K562 (cell line): ENCODE results near the gene PPP1R1C. TPM values are rescaled to one million over a fixed set of nuclear protein-coding genes. Genes with fewer than 3 reads are reported as not detected.

Source experiments
- ATAC-seq: fragments of 200-7000 bp; cut with Tn5 transposase; 3 replicates; pipeline ENCODE4 v1.9.1; 2020; ENCODE audit warnings: moderate library complexity
- BruUV-seq: library from RNA; stranded (reverse); fragments of 400-500 nt; replicated peaks from 2 replicates; lab custom pipeline; 2021; lab: Mats Ljungman, UMichigan
- CTCF ChIA-PET: fragments of 300-600 bp; formaldehyde crosslinking; extraction: SDS; loops from one replicate; lab custom pipeline; 2021; ENCODE audit warnings: low intra/inter-chr PET ratio; lab: Yijun Ruan, JAX
- POLR2A ChIA-PET: fragments of 300-600, 350-650 bp; sonication (Branson Sonifier 250); formaldehyde crosslinking; extraction: SDS; loops from one replicate; lab custom pipeline; 2021; ENCODE audit warnings: antibody characterized with exemption, inconsistent platforms; lab: Yijun Ruan, JAX
- DNase-seq, 4 experiments: peaks; one replicate each; pipeline versions ENCODE4 v3.0.0 to v3.0.0-alpha.2; 2011 to 2018; ENCODE audit warnings: low spot score in 3 of 4, mixed read lengths in 3 of 4; ENCODE audit errors: extremely low read depth in 1 of 4
- FAIRE-seq: peaks from 2 replicates; lab custom pipeline; 2011; peaks lifted over from hg19 to GRCh38; lab: Jason Lieb, UNC
- H2AFZ ChIP-seq: 2 replicates; pipeline ENCODE4 v1.6.0; 2011; ENCODE audit warnings: low read depth, low read length, control low read depth, inconsistent platforms
- H3K27ac ChIP-seq: fragments of 200-600 bp; 3 replicates; pipeline ENCODE4 v1.8.0; 2011; ENCODE audit warnings: low read depth, mild to moderate bottlenecking, control low read depth, inconsistent platforms, low read length, moderate library complexity, mixed read lengths; ENCODE audit errors: extremely low read depth
- H3K27me3 ChIP-seq, 2 experiments: fragments of 300-600 bp in 1 of 2; 2 replicates in 1 of 2; 3 replicates in 1 of 2; pipeline versions ENCODE4 v1.6.0 to v1.8.0; 2011; ENCODE audit warnings: inconsistent platforms in 2 of 2, low read length in 2 of 2, mild to moderate bottlenecking in 1 of 2, mixed read lengths in 1 of 2, moderate library complexity in 1 of 2; ENCODE audit not compliant: control insufficient read depth in 2 of 2, insufficient read depth in 2 of 2
- H3K36me3 ChIP-seq: fragments of 300-600 bp; 3 replicates; pipeline ENCODE4 v1.8.0; 2011; ENCODE audit warnings: mild to moderate bottlenecking, low read length, inconsistent platforms; ENCODE audit not compliant: control insufficient read depth, insufficient read depth
- H3K4me1 ChIP-seq, 2 experiments: fragments of 200-600 bp in 1 of 2; replicated peaks in 1 of 2; 2 replicates in 1 of 2; 3 replicates in 1 of 2; pipeline versions ENCODE4 v1.5.1 to v1.8.0; 2011; ENCODE audit warnings: inconsistent platforms in 2 of 2, low read length in 2 of 2, mild to moderate bottlenecking in 1 of 2, mixed read lengths in 1 of 2, moderate library complexity in 1 of 2; ENCODE audit not compliant: control insufficient read depth in 2 of 2, insufficient read depth in 2 of 2
- H3K4me2 ChIP-seq: 2 replicates; pipeline ENCODE4 v1.6.1; 2011; ENCODE audit warnings: low read length, control low read depth, inconsistent platforms, mixed read lengths; ENCODE audit not compliant: insufficient read depth
- H3K4me3 ChIP-seq: fragments of 200-600 bp; sonication (generic), shearing (Covaris generic); 2 replicates; pipeline ENCODE4 v1.5.1; 2016; ENCODE audit warnings: control low read depth, inconsistent platforms
- H3K79me2 ChIP-seq: fragments of 200-600 bp; 3 replicates; pipeline ENCODE4 v1.8.0; 2011; ENCODE audit warnings: low read length, inconsistent platforms; ENCODE audit not compliant: control insufficient read depth, insufficient read depth
- H3K9ac ChIP-seq, 2 experiments: 2 replicates each; pipeline versions ENCODE4 v1.6.0 to v1.6.1; 2011; ENCODE audit warnings: low read depth in 2 of 2, low read length in 2 of 2, control low read depth in 1 of 2, inconsistent platforms in 1 of 2, mild to moderate bottlenecking in 1 of 2, mixed read lengths in 1 of 2; ENCODE audit not compliant: insufficient read depth in 1 of 2
- H3K9me1 ChIP-seq: one replicate; pipeline ENCODE4 v1.6.0; 2011; ENCODE audit warnings: inconsistent platforms, mild to moderate bottlenecking, low read length, moderate library complexity; ENCODE audit not compliant: control insufficient read depth, insufficient read depth
- H3K9me3 ChIP-seq: replicated peaks from 2 replicates; pipeline ENCODE4 v1.5.1; 2011; ENCODE audit warnings: low read depth, low read length, inconsistent platforms; ENCODE audit not compliant: control insufficient read depth, insufficient read depth
- H4K20me1 ChIP-seq: replicated peaks from 2 replicates; pipeline ENCODE4 v1.6.1; 2011; ENCODE audit warnings: low read length, inconsistent platforms, mixed read lengths; ENCODE audit not compliant: control insufficient read depth, insufficient read depth
- CEBPG ChIP-seq, 3 experiments: fragments of 200-800 bp in 1 of 3; sonication (Bioruptor generic) in 1 of 3; sonication (generic) in 1 of 3; formaldehyde crosslinking in 1 of 3; IDR thresholded peaks in 2 of 3; conservative IDR thresholded peaks in 1 of 3; 2 replicates each; pipeline versions ENCODE4 v1.6.1 to v1.8.0; 2016 to 2022; ENCODE audit warnings: missing compliant biosample characterization in 2 of 3, missing genetic modification characterization in 2 of 3, mild to moderate bottlenecking in 1 of 3, missing genetic modification reagents in 1 of 3
- CREM ChIP-seq: IDR thresholded peaks from 2 replicates; pipeline ENCODE4 v1.6.1; 2014; ENCODE audit warnings: antibody characterized with exemption, low read depth
- EWSR1 ChIP-seq: fragments of 450-650 bp; IDR thresholded peaks from 2 replicates; pipeline ENCODE4 v1.6.1; 2018; ENCODE audit warnings: borderline replicate concordance, mild to moderate bottlenecking, low read depth, moderate library complexity; ENCODE audit not compliant: partially characterized antibody
- HES1 ChIP-seq: fragments of 450-650 bp; IDR thresholded peaks from 2 replicates; pipeline ENCODE4 v1.6.1; 2016; ENCODE audit warnings: low read depth, mild to moderate bottlenecking, moderate library complexity
- PPARD ChIP-seq: fragments of 250-450 bp; sonication (Bioruptor Pico); IDR thresholded peaks from 2 replicates; pipeline ENCODE4 v1.8.0; 2022; ENCODE audit warnings: inconsistent platforms, mild to moderate bottlenecking, moderate library complexity
- RREB1 ChIP-seq: fragments of 250-450 bp; sonication (Bioruptor Pico); IDR thresholded peaks from 2 replicates; pipeline ENCODE4 v1.4.0; 2020
- TCF7 ChIP-seq: sonication (generic); IDR thresholded peaks from 2 replicates; pipeline ENCODE4 v1.6.1; 2016; ENCODE audit warnings: antibody characterized with exemption, borderline replicate concordance
- ZBTB17 ChIP-seq: fragments of 450-650 bp; formaldehyde crosslinking; IDR thresholded peaks from 2 replicates; pipeline ENCODE4 v1.4.0; 2020; ENCODE audit warnings: mild to moderate bottlenecking
- ZBTB2 ChIP-seq: fragments of 450-650 bp; IDR thresholded peaks from 2 replicates; pipeline ENCODE4 v1.6.1; 2016; ENCODE audit warnings: antibody characterized with exemption
- ZBTB49 ChIP-seq: sonication (generic); formaldehyde crosslinking; IDR thresholded peaks from 2 replicates; pipeline ENCODE4 v1.8.0; 2022; ENCODE audit warnings: missing genetic modification reagents, mild to moderate bottlenecking, borderline replicate concordance
- WGBS: fragments of 100-300 bp; shearing (Covaris generic); methylation state at CpG from one replicate; pipeline ENCODE4 v1.1.6; 2016; ENCODE audit warnings: low coverage, mixed read lengths; ENCODE audit not compliant: insufficient coverage; ENCODE audit errors: missing lambda C conversion rate; 5-methylcytosine and 5-hydroxymethylcytosine counted together
- in situ Hi-C: fragments of 300-500 bp; cut with MboI; formaldehyde crosslinking; loops from 4 replicates; pipeline ENCODE4 v1.15.0; 2018; ENCODE audit warnings: inconsistent platforms, mixed read lengths
- intact Hi-C: fragments of 100-400 bp; cut with micrococcal nuclease; formaldehyde crosslinking; loops from 2 replicates; pipeline ENCODE4 v1.14.2; 2022
- polyA plus RNA-seq, 8 experiments: library from polyadenylated mRNA; depleted of rRNA in 4 of 8; stranded (reverse) in 5 of 8; unstranded in 3 of 8; fragments of >200 nt; fragmentation: Nextera tagmentation in 2 of 8; fragmentation: Illumina TruSeq in 1 of 8; extraction: Ambion mirVana in 2 of 8; extraction: Trizol in 1 of 8; gene quantifications; 2 replicates each; pipeline versions ENCODE4 v1.2.1 to v1.2.3, GENCODE V29; 2011 to 2014; ENCODE audit warnings: inconsistent platforms in 1 of 8, missing spikeins in 1 of 8
- total RNA-seq, 7 experiments: library from RNA; depleted of rRNA in 6 of 7; stranded (reverse); fragments of >200 nt in 6 of 7; fragmentation: Illumina TruSeq in 2 of 7; extraction: Trizol in 2 of 7; gene quantifications; 2 replicates each; pipeline versions ENCODE4 v1.2.1 to v1.2.3, GENCODE V29; 2011 to 2021; ENCODE audit warnings: low replicate concordance in 1 of 7

Gene PPP1R1C
- total and polyA plus RNA-seq, 9 of the 15 experiments (the other 6 are each of a cell fraction or from before 2014, with no cell fraction given), result 0.09 to 0.64 (median 0.40) TPM; not detected in 2

GRCh38 chr2:182144041-182144775 is 158.6 kb downstream of the PPP1R1C start:
- DNase-seq (no peak), FAIRE-seq (no peak), ATAC-seq (no peak)
- intact Hi-C loops, result no loop called here
- no peaks in the 10 kb centered on the region for H3K4me1 ChIP-seq
- no peaks in the 10 kb centered on the region for H3K9me3 ChIP-seq
- H3K4me2 ChIP-seq, result no peak overlapping the region
- in situ Hi-C loops, result no loop called here
- CTCF ChIA-PET, result no interaction called here
- no TSS peak for BruUV-seq
- no peaks in the 10 kb centered on the region for H3K79me2 ChIP-seq
- H4K20me1 ChIP-seq, result no peaks in the 10 kb centered on the region
- no peaks in the 10 kb centered on the region for H3K36me3 ChIP-seq
- no peak overlapping the region for H3K9ac ChIP-seq
- H3K4me3 ChIP-seq, result no peak overlapping the region
- WGBS, result 0% methylated on average over 7 of the region's 7 CpGs
- no peak overlapping the region for H3K27ac ChIP-seq
- no peaks in the 10 kb centered on the region for H3K27me3 ChIP-seq
- no peak overlapping the region for H2AFZ ChIP-seq
- H3K9me1 ChIP-seq, result no peaks in the 10 kb centered on the region
- POLR2A ChIA-PET, result no interaction called here
- TF ChIP-seq RREB1 (CRISPR knock-in tag), result no peak
- no peak for TF ChIP-seq ZBTB49
- no peak for TF ChIP-seq PPARD (CRISPR knock-in tag)
- no peak for TF ChIP-seq EWSR1
- TF ChIP-seq ZBTB2, result no peak
- no peak for TF ChIP-seq CREM
- TF ChIP-seq CEBPG (CRISPR knock-in tag; IDR thresholded peaks at IDR 0.05), result no peak
- no peak for TF ChIP-seq CEBPG (tag; conservative IDR thresholded peaks at IDR 0.05 in 1 of 2, IDR thresholded peaks at IDR 0.05 in 1 of 2)
- TF ChIP-seq TCF7, result no peak
- TF ChIP-seq ZBTB17 (CRISPR knock-in tag), result no peak
- TF ChIP-seq HES1, result no peak
